Measurements from ENCODE around the gene WEE1. TPM values are rescaled to one million over a fixed set of nuclear protein-coding genes. Genes with fewer than 3 reads are reported as not detected.

WEE1 gene
- total RNA-seq, 1 experiment from 2014 or later, result 54.9 TPM

GRCh38 chr11:9574622-9575259 is 1.3 kb downstream of the WEE1 start:
- Histone ChIP-seq H3K4me1 (ENCODE audit: insufficient read depth, low read length, poor library complexity, severe bottlenecking) (peaks cover 11% of the 10 kb centered on the region), H3K27ac (ENCODE audit: low read depth, low read length, poor library complexity, severe bottlenecking) (peak overlapping the region; percentile 95), H3K9me3 (ENCODE audit: low read depth, low read length, poor library complexity, severe bottlenecking) (no peaks in the 10 kb centered on the region), H3K4me3 (ENCODE audit: low read depth, low read length, poor library complexity, severe bottlenecking) (peak overlapping the region; percentile 74), H3K36me3 (ENCODE audit: insufficient read depth, low read length, poor library complexity, severe bottlenecking) (peaks cover 36% of the 10 kb centered on the region), H3K27me3 (replicated peaks; ENCODE audit: insufficient read depth, low read depth, low read length, poor library complexity) (no peaks in the 10 kb centered on the region)
- BruUV-seq (replicated peaks), result no TSS peak
- TF ChIP-seq EZH2 (IDR thresholded peaks at IDR 0.05; ENCODE audit: borderline replicate concordance, low read depth, low read length, poor library complexity, severe bottlenecking), result no peak
- TF ChIP-seq, protein P1, sequence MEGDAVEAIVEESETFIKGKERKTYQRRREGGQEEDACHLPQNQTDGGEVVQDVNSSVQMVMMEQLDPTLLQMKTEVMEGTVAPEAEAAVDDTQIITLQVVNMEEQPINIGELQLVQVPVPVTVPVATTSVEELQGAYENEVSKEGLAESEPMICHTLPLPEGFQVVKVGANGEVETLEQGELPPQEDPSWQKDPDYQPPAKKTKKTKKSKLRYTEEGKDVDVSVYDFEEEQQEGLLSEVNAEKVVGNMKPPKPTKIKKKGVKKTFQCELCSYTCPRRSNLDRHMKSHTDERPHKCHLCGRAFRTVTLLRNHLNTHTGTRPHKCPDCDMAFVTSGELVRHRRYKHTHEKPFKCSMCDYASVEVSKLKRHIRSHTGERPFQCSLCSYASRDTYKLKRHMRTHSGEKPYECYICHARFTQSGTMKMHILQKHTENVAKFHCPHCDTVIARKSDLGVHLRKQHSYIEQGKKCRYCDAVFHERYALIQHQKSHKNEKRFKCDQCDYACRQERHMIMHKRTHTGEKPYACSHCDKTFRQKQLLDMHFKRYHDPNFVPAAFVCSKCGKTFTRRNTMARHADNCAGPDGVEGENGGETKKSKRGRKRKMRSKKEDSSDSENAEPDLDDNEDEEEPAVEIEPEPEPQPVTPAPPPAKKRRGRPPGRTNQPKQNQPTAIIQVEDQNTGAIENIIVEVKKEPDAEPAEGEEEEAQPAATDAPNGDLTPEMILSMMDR (conservative IDR thresholded peaks at IDR 0.05; ENCODE audit: low read depth, low read length), result no peak
- no peak for DNase-seq (ENCODE audit: low spot score)
- ChIA-PET CTCF (interaction anchor here (0.6 kb wide), 1 partner anchor 149 kb away, joined by 4 read pairs; no protein-coding TSS in a partner anchor), POLR2A (ENCODE audit: low non-redundant PET) (no interaction called here)
- intact Hi-C loops (cut with micrococcal nuclease; ENCODE audit: unreplicated experiment), result no loop called here

DNA sequence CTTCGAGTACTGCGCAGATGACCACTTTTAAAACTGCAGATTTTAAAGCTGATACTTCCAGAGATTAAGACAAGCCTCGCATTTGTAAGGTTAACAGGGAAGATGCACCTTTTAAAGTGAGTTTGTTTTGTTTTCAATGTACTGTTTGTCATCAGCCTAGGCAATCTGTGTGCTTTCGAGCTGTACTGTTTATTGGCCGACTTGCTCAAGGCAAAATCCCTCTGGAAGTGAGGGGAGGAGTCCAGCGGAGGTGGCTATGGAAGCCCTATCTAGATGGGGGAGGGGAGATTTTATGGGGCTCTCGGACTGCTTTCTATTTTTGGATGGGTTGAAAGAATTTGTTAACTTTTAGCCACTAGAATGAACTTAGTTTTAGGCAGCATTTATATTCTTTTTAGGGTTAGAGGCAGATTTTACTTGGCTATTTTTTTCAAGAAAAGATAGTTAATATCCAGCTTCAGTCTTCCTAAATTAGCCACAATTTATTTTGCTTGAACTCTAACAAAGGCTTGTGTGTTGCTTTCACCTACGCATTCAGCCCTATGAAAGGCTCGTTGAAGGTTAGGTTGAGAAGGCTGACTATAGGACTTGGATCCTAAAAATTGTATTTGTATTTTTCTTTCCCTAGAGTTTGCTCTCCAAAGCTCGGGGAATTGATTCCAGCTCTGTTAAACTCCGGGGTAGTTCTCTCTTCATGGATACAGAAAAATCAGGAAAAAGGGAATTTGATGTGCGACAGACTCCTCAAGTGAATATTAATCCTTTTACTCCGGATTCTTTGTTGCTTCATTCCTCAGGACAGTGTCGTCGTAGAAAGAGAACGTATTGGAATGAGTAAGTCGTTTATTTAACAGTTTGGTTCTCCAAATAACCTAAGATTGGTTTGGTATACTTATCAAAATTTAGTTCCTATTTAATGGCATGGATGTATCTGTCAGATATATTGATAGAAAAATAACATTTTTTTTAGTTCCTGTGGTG is 2.1 kb downstream of the WEE1 start:
- no peaks in the 10 kb centered on the region for H3K9me3 ChIP-seq (ENCODE audit: low read depth, low read length, poor library complexity, severe bottlenecking)
- DNase-seq (ENCODE audit: low spot score), result peak; percentile 82
- ChIA-PET CTCF (interaction anchor here (0.6 kb wide), 1 partner anchor 150 kb away, joined by 4 read pairs; no protein-coding TSS in a partner anchor), POLR2A (ENCODE audit: low non-redundant PET) (no interaction called here)
- no peaks in the 10 kb centered on the region for H3K27me3 ChIP-seq (replicated peaks; ENCODE audit: insufficient read depth, low read depth, low read length, poor library complexity)
- peak overlapping the region; percentile 74 for H3K4me3 ChIP-seq (ENCODE audit: low read depth, low read length, poor library complexity, severe bottlenecking)
- H3K4me1 ChIP-seq (ENCODE audit: insufficient read depth, low read length, poor library complexity, severe bottlenecking), result peaks cover 11% of the 10 kb centered on the region
- H3K27ac ChIP-seq (ENCODE audit: low read depth, low read length, poor library complexity, severe bottlenecking), result peak overlapping the region; percentile 95
- TF ChIP-seq, protein P1 (conservative IDR thresholded peaks at IDR 0.05; ENCODE audit: low read depth, low read length), result no peak
- no peak for TF ChIP-seq EZH2 (IDR thresholded peaks at IDR 0.05; ENCODE audit: borderline replicate concordance, low read depth, low read length, poor library complexity, severe bottlenecking)
- TSS peak; percentile 39 for BruUV-seq (replicated peaks)
- H3K36me3 ChIP-seq (ENCODE audit: insufficient read depth, low read length, poor library complexity, severe bottlenecking), result peaks cover 44% of the 10 kb centered on the region
- intact Hi-C loops (cut with micrococcal nuclease; ENCODE audit: unreplicated experiment), result no loop called here

- peak overlapping the region; percentile 95 for H3K27ac ChIP-seq (ENCODE audit: low read depth, low read length, poor library complexity, severe bottlenecking)
- H3K27me3 ChIP-seq (replicated peaks; ENCODE audit: insufficient read depth, low read depth, low read length, poor library complexity), result no peaks in the 10 kb centered on the region
- peaks cover 11% of the 10 kb centered on the region for H3K4me1 ChIP-seq (ENCODE audit: insufficient read depth, low read length, poor library complexity, severe bottlenecking)
- POLR2A ChIA-PET (ENCODE audit: low non-redundant PET), result interaction anchor here (0.5 kb wide), 1 partner anchor 51 kb away, joined by 4 read pairs; no protein-coding TSS in a partner anchor
- BruUV-seq (replicated peaks), result no TSS peak
- no peak for DNase-seq (ENCODE audit: low spot score)
- peaks cover 57% of the 10 kb centered on the region for H3K36me3 ChIP-seq (ENCODE audit: insufficient read depth, low read length, poor library complexity, severe bottlenecking)
- H3K4me3 ChIP-seq (ENCODE audit: low read depth, low read length, poor library complexity, severe bottlenecking), result peak overlapping the region; percentile 74
- H3K9me3 ChIP-seq (ENCODE audit: low read depth, low read length, poor library complexity, severe bottlenecking), result no peaks in the 10 kb centered on the region
- CTCF ChIA-PET, result no interaction called here
- no peak for TF ChIP-seq EZH2 (IDR thresholded peaks at IDR 0.05; ENCODE audit: borderline replicate concordance, low read depth, low read length, poor library complexity, severe bottlenecking)
- TF ChIP-seq, protein P1 (conservative IDR thresholded peaks at IDR 0.05; ENCODE audit: low read depth, low read length), result no peak
- intact Hi-C loops (cut with micrococcal nuclease; ENCODE audit: unreplicated experiment), result no loop called here
Observed at GRCh38 chr11:9576701-9577381, 3.4 kb downstream of the WEE1 start.
